HG03175 (cell line): Measurements from ENCODE around the gene IL34.

ENCODE experiments used
- ATAC-seq: cut with Tn5 transposase; IDR thresholded peaks from one replicate; pipeline ENCODE4 v1.9.1; 2021; ENCODE audit warnings: mild to moderate bottlenecking, moderate library complexity; ENCODE audit not compliant: unreplicated experiment

IL34 gene

DNA sequence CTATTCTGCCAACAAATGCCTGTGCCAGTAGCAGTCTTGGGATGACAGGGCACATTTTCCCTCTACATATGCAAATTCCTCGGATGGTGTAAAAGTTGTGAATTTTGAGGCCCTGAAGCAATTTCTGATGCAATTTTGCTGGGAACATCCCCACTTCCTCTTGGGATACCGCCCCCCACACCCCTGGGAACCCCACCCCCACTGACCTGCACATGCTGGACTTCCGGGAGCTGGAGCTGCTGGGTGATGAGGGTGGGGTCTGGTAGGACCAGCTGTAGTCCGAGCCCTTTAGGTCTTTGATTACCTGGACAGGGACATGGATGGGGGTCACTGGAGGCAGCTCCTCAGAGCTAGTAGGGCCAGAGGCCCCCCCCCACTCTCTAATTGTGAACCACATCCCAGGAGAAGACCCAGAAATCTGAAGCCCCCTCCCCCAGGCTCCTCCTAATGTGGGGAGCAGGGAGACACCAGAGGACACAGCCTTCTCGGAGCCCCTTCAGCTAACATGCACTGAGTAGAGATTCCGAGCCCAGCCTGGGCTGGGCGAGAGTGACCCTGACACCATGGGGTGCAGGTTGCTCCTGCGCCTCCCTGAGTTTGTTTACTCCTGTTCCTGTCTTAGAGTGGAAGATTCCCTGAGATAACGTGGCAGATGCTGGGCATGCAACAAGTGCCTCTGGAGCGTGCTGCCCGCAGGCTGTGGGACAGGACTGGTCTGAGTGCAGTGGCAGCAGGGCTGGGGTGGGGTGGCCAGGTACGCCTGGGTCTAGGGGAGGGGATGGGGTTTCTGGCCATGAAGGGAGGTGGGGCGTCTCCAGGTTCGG is 30.5 kb downstream of the IL34 start:
- ATAC-seq: no peak

DNA sequence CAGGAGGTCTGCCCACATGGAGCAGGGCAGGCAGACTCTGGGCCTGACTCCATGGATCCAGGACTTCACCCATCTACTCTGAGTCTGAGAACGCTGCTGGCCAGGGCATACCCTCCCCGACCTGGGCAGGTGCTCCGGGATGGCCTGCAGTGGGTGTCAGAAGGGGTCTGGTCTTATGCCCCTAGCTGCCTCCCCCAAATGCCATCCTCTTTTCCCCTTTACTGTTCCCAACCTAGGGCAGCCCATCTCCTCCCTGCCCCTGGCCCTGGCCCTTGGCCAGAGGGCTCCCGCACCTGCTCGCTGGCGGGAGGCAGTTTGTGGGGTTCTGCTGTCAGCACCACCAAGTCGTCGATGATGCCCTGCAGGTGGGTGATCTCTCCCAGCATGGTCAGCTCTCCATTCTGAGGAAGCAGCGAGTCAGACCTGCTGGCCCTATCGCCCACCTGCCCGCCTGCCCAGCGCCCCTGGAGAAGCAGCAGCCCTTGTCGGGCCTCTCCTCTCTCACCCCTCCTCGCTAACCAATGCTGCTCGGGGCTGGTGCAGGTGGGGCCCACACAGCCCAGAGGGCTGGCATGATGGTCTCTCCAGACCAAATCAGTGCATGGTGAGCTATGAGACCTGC is 31.3 kb downstream of the IL34 start:
- no peak for ATAC-seq

DNA sequence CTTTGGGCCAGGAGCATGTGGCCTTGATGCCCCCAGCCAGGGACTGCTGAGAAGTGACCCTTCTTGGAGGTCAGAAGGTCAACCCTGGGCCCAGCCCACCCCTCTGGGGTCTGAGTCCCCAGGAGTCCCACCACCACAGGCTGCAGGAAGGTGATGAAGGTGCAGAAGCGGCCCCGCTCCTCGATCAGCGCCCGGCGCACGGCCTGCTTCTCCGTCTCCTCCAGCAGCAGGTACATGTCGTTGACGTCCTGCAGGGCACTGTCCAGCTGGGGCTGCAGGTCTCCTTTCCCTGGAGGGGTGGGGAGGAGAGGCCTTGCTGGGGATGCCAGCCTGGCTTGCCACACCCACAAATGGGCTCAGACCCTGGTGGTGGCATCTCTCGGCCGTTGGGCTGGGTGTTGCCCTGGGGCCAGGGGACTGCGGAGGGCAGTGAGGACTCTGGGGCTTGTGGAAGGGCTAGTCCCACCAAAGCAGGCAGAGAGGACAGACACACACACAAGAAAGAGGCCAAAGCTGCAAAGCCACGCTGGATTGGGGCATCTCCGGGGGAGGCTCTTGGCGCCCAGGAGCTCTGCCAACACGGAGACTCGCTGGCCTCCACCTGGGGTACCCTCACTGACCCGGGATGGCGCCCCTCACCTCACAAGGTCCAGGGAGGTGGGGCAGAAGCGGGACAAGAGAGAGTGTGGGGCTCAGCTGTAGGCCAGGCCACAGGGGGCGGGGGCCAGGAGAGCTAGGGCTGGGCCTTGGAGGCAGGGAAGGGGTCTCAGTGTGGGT is 31.9 kb downstream of the IL34 start:
- no peak for ATAC-seq

DNA sequence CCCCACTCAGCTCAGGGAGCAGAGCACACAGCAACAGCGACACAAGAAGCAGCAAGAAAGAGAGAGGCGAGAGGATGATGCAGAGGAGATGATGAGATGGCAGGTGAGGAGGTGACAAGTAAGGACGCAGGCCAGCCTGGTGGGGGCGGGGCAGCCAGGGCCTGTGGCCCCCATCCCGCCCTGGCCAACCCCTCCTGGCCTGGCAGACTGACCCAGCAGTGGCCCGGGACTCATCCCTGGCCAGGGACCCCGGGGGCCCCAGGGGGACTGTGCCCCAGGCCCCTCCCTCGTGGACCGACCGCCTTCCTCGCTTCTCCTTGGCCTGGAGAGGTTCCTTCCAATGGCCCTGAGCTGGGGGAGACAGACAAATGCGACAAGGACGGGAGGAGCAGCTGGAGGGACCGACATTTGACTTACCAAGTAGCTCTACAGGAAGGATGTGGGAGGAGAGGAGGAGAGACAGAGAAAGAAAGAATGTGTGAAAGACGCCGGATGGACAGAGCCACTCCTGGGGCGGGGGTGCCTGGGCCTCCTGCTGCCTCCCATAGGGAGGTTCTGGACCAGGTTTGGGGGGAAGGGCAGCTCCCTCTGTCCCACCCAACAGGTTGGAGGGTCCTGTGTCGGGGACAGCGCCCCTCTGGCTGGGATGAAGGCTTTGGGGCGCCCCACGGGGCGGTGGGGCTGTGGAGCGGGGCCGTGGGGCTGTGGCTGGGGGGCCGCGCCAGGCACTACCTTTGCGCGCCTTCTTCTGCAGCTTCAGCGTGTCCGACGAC is 32.7 kb downstream of the IL34 start:
- no peak for ATAC-seq

DNA sequence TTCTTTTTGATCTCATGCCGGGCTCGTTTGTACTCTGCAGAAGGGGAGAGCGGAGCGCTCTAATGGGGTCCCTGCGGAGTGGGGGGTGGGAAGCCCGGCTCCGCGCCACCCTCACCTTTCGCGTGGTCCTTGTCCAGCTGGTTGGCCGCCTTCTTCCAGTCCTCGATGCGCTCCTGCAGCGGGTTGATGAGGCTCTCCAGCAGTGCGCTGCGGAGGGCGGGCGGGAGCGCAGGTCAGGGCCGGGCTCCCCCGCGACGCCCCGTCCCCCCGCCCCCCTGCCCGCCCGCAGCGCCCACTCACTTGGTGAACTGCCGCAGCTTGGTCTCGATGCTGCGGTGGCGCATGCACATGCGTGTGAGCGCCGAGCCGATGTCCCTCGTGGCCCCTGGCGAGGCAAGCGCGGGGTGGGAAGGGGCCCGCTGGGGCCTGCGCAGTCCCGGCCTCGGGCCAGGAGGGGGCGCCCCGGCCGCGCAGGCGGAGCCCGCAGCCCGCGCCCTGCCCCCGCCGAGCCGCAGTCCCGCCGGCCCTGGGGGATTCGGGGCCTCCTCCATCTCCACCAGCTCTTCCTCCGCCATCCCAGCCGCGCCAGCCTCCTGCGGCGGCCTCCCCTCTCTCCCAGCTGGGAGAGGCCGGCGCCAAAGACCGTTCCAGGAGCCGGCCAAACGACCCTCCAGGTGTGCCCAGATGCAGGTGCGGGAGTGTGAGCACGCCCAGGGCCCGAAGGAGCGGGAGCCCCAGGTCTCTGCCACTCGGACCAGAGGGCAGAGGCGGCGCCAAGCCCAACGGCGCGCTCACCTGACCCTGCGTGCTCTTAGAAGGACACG is 33.5 kb downstream of the IL34 start:
- no peak for ATAC-seq

DNA sequence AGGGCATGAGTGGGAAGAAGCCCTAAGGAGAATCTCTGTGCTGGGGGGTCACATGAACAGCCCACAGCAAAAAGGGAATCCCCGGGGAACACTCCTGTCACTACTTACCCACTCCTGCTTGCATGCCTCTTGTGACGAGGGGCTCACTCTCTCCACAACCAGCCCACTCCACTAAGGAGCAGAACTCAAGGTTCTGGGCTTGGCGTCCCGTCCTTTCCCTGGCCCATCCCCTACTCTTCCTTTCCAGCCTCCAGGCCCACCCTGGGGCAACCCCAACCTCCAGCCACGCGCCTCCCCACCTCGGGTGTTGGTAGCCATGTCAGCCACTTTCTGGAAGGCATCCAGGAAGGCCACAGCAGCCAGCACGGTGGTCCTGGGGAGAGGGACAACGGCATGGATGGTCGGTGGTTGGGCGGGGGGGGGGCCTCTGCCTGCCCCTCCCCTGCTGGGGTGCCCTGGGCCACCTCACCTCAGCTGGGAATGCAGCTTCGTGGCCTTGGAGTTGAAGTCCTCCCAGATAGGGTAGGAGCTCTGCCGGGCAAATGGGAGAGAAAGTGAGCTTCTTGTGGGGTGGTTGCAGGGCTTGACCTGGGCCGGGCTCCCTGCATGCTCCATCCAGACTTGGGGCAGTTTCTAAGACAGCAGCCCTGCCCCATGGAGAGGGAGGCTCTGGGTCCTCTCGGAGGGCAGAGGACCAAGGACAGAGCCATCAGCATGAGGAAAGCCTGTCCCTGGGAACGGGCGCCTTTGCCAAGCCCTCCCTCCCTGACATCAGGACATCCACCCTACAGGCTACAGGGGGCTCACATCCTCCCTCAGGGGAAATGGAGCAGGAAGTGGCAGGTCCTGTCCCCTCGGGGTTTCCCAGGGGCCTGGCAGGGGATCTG is 34.4 kb downstream of the IL34 start:
- no peak for ATAC-seq

DNA sequence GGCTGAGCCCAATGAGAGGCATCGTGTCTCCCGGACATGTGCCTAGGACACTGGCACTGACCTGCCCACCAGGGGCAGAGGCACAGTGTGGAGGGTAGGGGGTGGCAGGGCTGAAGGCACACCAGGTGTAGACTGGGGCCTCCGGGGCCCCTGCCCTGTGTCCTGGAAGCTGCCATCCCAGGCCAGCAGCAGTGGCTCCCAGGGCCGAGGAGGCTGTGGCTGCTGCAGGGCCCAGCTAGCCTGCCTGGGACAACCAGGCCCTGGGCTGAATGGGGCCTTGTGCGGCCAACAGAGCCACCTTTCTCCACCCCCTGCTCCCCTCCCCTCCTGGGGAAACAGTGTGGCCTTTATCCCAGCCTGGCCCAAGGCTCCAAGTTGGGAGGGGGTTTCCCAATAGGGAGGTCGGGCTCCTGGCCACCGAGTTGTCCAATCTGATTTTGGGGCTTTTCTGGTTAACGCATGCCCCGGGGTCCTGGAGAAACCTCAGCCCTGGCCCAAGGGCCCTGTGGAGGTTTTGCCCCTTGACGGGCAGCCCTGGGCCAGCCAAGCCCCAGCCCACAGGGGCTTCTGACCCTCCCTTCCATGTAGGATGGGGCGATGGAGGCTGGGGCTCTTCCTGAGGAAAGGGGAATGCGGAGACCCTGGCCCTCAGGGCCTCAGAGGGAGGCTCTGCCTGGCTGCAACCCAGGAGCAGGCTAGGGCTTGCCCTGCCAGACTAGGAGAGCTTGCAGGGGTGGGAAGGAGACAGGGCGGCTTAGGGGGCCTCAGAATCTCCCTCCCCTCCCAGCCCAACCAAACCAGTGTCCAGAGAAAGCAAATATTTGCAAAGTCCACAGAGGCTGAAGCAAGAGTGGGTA is 35.3 kb downstream of the IL34 start:
- ATAC-seq: no peak

DNA sequence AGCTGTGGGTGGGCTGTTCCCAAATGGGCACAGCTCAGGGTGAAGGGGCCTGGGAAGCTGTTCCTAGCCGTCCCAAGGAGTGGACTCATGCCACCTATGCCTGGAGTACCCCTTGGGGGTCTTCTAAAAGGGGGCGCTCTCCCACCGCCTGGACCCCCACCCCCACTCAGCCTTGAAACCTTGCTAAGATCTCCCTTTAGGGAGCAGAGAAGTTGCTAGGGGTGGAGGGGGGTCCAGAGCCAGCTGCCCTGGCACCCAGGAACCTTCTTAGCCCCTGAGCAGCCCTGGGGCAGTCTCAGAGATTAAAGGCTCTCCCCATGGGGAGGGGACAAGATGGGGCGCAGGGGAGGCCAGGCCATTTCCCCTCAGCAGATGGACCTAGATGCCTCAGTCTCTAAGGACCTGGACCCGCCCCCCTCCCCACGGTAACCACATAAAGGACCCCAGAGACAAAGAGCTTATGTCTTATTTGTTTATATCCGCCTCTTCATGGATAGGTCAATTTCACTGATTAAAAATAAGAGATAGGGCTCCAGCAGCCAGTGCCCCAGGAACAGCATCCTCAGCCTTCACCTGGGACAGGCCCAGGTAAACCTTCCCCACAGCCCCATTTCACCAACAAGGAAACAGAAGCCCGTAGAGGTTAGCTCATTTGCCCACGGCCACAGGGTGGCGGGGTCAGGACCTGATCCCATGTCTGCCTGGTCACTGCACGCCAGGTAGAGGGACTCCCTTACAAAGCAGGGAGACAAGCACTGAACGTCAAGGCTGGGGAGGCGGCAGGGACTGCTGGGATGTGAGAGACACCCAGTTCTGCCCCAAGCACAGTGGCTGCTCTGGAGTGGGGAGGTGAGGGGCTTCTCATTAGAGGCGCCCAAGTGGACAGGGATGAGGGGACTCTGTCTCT is 36.1 kb downstream of the IL34 start:
- ATAC-seq: no peak

DNA sequence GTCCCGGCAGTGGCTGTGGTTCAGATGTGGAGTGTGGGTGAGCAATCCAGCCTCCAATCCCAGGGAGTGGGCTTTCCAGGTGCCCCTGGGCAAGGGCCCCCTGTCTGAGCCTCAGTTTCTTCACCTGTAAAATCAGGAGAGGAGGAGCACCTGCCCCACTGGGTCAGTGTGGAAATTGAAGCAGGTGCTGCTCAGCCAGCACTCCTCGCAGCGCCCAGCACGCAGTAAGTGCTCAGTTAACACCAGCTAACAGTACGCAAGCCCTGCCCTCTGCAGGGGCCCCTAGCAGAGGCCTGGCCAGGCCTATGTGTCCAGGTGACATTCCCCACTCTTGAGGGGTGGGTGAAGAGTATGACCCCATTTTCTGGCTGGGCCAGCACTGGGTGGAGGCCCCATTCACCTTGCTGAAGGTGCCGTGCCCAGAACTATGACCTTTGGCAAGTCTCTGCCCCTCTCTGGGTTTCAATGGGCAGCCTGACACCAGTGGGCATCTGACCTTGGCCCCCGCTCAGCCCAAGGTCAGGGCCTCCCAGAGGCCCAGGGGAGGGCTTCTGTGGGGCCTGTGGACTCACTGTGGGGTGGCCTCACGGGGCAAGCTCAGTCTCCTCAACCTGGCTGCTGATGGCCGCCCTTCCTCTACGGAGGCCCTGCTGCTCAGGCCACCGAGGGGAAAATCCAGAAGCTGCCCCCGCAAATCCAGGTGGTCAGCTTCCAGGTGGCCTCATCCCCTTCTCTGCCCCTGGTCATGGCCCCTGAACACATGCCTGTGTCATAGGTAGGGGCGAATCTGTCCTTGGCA is 37.0 kb downstream of the IL34 start:
- no peak for ATAC-seq

DNA sequence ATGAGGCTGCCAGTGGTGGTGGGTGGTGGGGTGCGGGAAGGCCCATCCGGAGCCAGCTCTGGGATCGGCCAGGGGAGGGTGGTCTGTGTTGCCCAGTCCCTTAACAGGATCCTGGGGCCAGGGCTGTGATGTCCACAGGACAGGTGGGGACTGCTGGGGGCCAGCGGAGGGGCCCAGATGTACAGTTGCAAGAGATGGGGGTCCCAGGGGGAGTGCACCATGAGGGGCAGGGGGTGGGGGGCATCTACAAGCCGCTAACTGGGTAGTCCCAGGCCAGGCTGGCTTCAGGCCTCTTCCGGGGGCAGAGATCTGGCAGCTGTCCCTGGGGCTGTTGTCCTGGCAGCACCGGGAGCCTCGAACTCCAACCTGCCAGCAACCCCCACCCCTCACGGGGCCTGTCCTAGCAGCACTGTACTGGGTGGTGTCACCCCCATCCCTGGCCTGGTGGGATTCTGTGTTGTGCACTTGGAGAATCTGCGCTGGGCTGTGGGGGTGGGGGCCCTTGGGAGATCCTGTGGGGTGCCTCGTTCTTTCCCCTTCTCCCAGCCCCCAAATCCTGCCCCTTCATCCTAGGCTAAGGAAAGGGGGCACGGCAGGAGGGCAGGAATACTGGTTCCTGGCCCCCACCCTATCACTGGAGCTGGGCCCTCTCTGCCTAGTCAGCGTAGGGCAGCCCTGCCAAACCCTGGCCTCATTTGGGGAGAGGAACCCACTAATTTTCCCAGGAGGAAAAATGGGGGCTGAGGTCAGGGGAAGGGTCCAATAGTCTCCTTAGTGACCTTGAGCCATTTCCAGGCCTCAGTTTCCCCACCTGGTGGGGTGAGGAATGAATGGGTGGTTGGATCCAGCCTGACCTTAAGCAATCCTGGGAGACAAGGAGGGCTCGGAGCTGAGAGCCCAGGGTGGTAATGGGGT is 38.0 kb downstream of the IL34 start:
- ATAC-seq: no peak

DNA sequence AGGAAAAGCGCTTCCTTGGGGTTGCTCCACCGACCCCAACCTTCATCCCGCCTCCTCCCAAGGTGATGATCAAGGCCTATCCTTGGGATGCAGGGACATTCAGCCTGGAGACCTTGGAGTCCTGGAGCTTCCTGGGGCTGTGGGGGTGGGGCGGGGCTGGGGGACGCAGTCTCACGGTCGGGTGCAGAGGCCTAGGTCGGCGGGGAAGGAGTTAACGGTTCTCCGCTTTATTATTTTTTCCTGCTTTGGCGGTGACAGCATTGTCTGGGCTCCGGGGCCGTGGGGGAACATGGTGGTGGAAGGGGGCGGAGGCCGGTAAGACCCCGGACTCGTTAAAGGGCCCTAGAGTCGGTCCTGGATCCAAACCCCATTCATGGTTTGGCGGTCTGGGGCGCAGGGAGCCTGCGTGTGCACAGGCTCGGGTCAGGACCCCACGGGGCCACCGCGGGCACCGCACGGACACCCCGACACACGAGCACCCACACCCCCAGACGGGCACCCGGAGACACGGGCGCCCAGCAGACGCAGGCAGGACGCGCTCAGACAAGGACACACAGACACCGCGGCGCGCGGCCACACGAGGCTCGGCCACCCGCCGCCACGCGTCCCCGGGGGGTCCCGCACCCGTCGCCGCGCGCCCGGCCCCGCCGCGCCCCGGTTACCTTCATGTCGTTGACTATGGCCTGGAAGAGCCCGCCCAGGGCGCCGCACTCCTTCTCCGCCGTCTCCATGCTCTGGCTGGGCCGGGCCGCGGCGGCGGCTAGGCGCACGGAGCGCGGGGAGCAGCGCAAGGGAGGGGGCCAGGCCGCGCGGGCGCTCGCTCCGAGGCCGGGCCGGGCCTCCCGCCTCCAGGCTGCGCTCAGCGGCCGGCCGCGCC is 38.9 kb downstream of the IL34 start:
- no peak for ATAC-seq

DNA sequence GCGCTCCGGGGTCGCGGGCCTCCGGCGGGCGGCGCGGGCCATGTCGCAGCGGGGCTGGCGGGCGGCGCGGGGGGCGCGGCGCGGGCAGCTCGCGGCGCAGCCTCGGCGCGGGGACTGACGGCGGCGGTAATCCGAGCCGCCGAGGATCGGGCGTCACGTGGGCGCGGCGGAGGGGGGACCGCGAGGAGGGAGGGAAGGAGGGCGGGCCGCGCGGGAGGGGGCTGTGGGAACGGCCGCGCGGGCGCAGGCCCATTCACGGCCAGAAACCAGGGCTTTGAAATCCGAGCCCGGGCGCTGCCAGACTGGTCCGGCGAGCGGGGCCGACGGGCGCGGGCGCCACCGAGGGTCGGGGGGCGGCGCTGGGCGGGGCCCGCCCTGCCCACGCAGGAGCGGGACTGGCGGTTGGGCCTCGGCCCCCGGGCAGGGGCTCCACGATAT is 39.6 kb downstream of the IL34 start, which contains the start of gene MTSS2:
MTSS2 (minus strand) TSS at position 116 of the 438 bp plus-strand sequence. CDS start 262 bp downstream, outside the sequence.
- no peak for ATAC-seq

DNA sequence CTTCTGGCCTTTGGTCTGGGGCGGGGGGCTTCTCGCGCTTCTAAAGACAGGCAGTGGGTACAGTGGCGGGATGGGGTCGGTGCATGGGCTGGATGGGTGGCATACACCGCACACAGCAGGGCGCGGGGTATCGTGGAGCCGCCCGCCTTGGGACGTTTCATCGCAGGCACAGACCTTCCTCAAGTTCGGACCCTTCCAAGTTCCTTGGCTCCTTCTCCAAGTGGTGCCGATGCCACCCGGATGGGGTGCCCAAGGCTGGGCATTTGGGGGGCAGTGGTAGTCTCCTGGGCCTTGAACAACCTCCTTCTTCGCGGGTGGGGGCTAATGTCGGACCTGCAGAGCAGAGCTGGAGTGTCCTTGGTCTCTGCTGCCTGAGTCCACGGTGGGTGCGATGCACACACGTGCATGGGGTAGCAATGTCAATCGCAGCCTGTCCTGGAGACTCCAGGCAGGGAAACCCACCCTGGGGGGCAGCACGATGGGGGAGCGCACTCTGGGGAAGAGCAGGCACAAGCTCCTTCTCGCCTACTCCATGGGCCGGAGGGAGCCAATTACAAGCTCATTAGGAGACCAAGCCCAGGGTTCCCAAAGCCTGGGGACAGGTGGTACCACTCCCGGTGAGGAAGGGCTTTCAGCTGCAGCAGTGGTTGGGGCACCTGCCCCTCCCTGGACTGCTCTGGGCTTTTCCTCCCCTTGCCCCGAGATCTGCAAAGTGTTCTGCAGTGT is 40.2 kb downstream of the IL34 start:
- no peak for ATAC-seq

DNA sequence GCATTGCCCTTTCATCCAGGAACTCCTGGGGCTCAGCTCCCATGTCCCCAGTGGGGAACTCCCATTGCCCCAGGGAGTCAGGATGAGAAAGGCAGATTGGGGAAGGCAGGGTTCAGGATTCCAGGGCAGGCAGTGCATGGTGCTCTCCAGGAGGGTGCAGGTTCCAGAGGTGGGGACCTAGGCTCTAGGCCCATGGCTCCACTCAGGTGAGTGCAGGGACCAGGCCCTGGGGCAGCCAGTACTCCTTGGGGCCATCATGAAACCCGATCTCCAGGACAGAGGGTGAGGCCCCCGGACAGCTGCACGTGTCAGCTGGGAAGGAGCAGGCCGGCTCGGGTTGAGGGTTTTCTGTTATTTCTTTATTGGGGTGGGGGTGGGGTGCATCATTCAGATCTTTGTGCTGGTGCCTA is 40.7 kb downstream of the IL34 start:
- ATAC-seq: no peak
